ENCODE results near the gene SLC9A8.

The SLC9A8 gene

DNA sequence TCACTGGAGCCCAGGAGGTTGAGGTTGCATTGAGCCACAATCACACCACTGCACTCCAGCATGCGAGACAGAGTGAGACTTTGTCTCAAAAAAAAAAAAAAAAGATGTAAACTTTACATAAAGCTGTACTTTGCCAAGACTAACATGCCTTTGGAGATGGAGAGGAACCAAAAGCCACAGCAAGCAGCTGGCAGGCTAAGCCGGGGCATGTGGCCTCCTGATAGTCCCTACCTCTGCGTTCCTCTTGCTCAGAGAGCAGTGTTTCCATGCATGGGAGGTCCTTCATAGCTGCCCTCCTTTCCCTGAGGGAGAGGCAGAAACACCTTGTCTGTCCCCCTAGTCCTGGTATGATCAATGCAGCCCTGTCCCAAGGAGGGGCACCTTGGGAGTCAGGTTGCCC is 67.5 kb downstream of the SLC9A8 start:
- Histone ChIP-seq H3K4me3 (ENCODE audit: low read depth, low read length) (no peak overlapping the region), H3K4me1 (ENCODE audit: control insufficient read depth, insufficient read depth, low read length) (no peaks in the 10 kb centered on the region), H3K27ac (ENCODE audit: extremely low read depth, low read depth, low read length) (no peak overlapping the region), H3K36me3 (ENCODE audit: control insufficient read depth in 2 of 2, insufficient read depth in 1 of 2, low read length in 2 of 2) (peaks cover 0 to 49% of the 10 kb centered on the region in 2 experiments; a peak in 2 of 3 replicates), H3K9me3 (ENCODE audit: control insufficient read depth, insufficient read depth, low read depth, low read length) (no peaks in the 10 kb centered on the region)
- no peak for TF ChIP-seq ZBTB1 (tag by site-specific recombination; IDR thresholded peaks at IDR 0.05)
- TF ChIP-seq ZNF398 (tag by site-specific recombination; IDR thresholded peaks at IDR 0.05): no peak
- no peak for TF ChIP-seq ZNF2 (tag by site-specific recombination; IDR thresholded peaks at IDR 0.05)
- TF ChIP-seq ZNF148 (tag by site-specific recombination; IDR thresholded peaks at IDR 0.05; ENCODE audit: borderline replicate concordance): no peak
- TF ChIP-seq ZNF175 (tag by site-specific recombination; IDR thresholded peaks at IDR 0.05): no peak
- TF ChIP-seq ZNF114 (tag by site-specific recombination; IDR thresholded peaks at IDR 0.05): no peak
- TF ChIP-seq ZBTB49 (tag by site-specific recombination; IDR thresholded peaks at IDR 0.05; ENCODE audit: low read depth): no peak
- TF ChIP-seq ZNF48 (tag by site-specific recombination; IDR thresholded peaks at IDR 0.05): no peak
- TF ChIP-seq ZNF837 (tag by site-specific recombination; IDR thresholded peaks at IDR 0.05): no peak
- TF ChIP-seq ZNF426 (tag by site-specific recombination; IDR thresholded peaks at IDR 0.05): no peak
- ChIA-PET POLR2A (no interaction called here), CTCF (interaction anchor here (0.7 to 1.9 kb wide), 5 partner anchors 10 to 338 kb away, joined by 3 to 6 read pairs (median 4); no protein-coding TSS in a partner anchor)

DNA sequence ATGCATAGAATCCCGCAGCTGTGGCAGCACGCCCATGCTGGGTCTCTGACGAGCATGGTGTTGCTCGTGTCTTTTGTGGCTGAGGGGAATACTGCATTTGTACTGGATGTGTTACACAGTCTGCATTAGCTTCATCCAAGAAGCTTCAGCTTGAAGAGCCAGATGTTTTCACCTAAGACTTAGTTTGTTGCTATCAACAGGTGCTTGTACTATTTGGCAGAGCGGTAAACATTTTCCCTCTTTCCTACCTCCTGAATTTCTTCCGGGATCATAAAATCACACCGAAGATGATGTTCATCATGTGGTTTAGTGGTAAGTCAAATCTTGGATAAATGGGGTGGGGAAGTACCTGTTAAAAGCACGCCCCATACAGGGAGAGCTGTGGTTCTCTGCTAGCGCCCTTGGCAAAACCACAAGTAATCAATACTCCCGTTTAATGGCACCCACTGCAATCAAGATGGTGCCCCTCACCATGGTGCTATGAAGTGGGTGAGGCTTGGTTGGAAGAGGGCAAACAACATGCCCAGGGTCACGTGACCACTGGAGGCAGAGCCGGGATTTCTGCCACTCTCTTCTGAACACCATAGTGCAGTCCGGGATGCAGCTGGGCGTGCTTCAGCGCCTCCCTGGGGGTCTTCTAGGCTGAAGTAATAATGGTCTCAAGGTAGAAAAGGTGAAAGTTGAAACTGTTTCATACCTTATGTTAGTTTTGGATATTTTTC is 68.3 kb downstream of the SLC9A8 start:
- Histone ChIP-seq H3K36me3 (ENCODE audit: control insufficient read depth in 2 of 2, insufficient read depth in 1 of 2, low read length in 2 of 2) (peaks cover 0 to 55% of the 10 kb centered on the region in 2 experiments; a peak in 2 of 3 replicates), H3K4me3 (ENCODE audit: low read depth, low read length) (no peak overlapping the region), H3K4me1 (ENCODE audit: control insufficient read depth, insufficient read depth, low read length) (no peaks in the 10 kb centered on the region), H3K9me3 (ENCODE audit: control insufficient read depth, insufficient read depth, low read depth, low read length) (no peaks in the 10 kb centered on the region), H3K27ac (ENCODE audit: extremely low read depth, low read depth, low read length) (no peak overlapping the region)
- POLR2A ChIA-PET: no interaction called here
- TF ChIP-seq SCRT1 (tag by site-specific recombination; IDR thresholded peaks at IDR 0.05; ENCODE audit: borderline replicate concordance) (peak; percentile 71; the same call in 1 of the 2 replicates), SCRT2 (tag by site-specific recombination; IDR thresholded peaks at IDR 0.05) (peak; percentile 94), ZBTB10 (tag by site-specific recombination; IDR thresholded peaks at IDR 0.05) (no peak), OSR2 (tag by site-specific recombination; IDR thresholded peaks at IDR 0.05) (no peak)
- CTCF ChIA-PET: interaction anchor here (0.8 to 1.9 kb wide), 4 partner anchors 9 to 339 kb away, joined by 3 to 6 read pairs (median 4); no protein-coding TSS in a partner anchor

All from HEK293 (cell line).